ENCODE measurements around the gene GABBR1. TPM values are rescaled to one million over a fixed set of nuclear protein-coding genes. Genes with fewer than 3 reads are reported as not detected.
A peak's percentile ranks its signal among the peaks of the same experiment; 100 is the strongest.

The GABBR1 gene
- total RNA-seq, 3 donors from 2014 or later = 26.1 to 49.2 (median 48.4) TPM

- no peaks in the 10 kb centered on the region for H3K4me1 ChIP-seq
- no peaks in the 10 kb centered on the region for H3K9me3 ChIP-seq
- intact Hi-C loops (cut with DNase I; ENCODE audit: low total_unique reads) = no loop called here
- H3K4me3 ChIP-seq = no peak overlapping the region
- no peak overlapping the region for H3K27ac ChIP-seq
- peak in 1 of 2 donors; percentile 4 for DNase-seq (ENCODE audit: low spot score in 2 of 2)
- TF ChIP-seq POLR2AphosphoS5 (IDR thresholded peaks at IDR 0.05) (no peak), POLR2A (IDR thresholded peaks at IDR 0.05) (no peak)
- H3K27me3 ChIP-seq = no peaks in the 10 kb centered on the region
- no peaks in the 10 kb centered on the region for H3K36me3 ChIP-seq
Observed at GRCh38 chr6:29637247-29637646, 4.3 kb upstream of the GABBR1 start.

- Histone ChIP-seq H3K27me3 (no peaks in the 10 kb centered on the region), H3K9me3 (no peaks in the 10 kb centered on the region), H3K27ac (peak overlapping the region; percentile 85 to 94), H3K36me3 (no peaks in the 10 kb centered on the region), H3K4me3 (peak overlapping the region; percentile 65 to 94 (median 86)), H3K4me1 (peaks cover 6 to 11% of the 10 kb centered on the region in 2 donors)
- intact Hi-C loops (cut with DNase I; ENCODE audit: low total_unique reads) = no loop called here
- no peak for DNase-seq (ENCODE audit: low spot score in 2 of 2)
- TF ChIP-seq CTCF (IDR thresholded peaks at IDR 0.05) (no peak), POLR2AphosphoS5 (IDR thresholded peaks at IDR 0.05) (no peak), POLR2A (IDR thresholded peaks at IDR 0.05) (no peak)
Observed at GRCh38 chr6:29633534-29633905, 537 bp upstream of the GABBR1 start.

- Histone ChIP-seq H3K36me3 (no peaks in the 10 kb centered on the region), H3K27me3 (no peaks in the 10 kb centered on the region), H3K4me3 (peak overlapping the region; percentile 65 to 94 (median 86)), H3K9me3 (no peaks in the 10 kb centered on the region), H3K4me1 (peaks cover 6 to 11% of the 10 kb centered on the region in 2 donors), H3K27ac (peak overlapping the region; percentile 85 to 94)
- intact Hi-C loops (cut with DNase I; ENCODE audit: low total_unique reads) = no loop called here
- DNase-seq (ENCODE audit: low spot score in 2 of 2) = peak in 1 of 2 donors; percentile 54
- TF ChIP-seq CTCF (IDR thresholded peaks at IDR 0.05) (no peak), POLR2AphosphoS5 (IDR thresholded peaks at IDR 0.05) (no peak), POLR2A (IDR thresholded peaks at IDR 0.05) (no peak)
Observed at GRCh38 chr6:29631860-29632731, 887 bp downstream of the GABBR1 start.

- TF ChIP-seq POLR2AphosphoS5 (IDR thresholded peaks at IDR 0.05) (no peak), POLR2A (IDR thresholded peaks at IDR 0.05) (no peak), CTCF (IDR thresholded peaks at IDR 0.05) (no peak)
- peak overlapping the region in 2 of 3 donors; percentile 86 to 94 for H3K4me3 ChIP-seq
- no peaks in the 10 kb centered on the region for H3K36me3 ChIP-seq
- no peaks in the 10 kb centered on the region for H3K9me3 ChIP-seq
- H3K27ac ChIP-seq = peak overlapping the region in 1 of 2 donors; percentile 25
- DNase-seq (ENCODE audit: low spot score in 2 of 2) = peak in 1 of 2 donors; percentile 18
- intact Hi-C loops (cut with DNase I; ENCODE audit: low total_unique reads) = no loop called here
- H3K27me3 ChIP-seq = no peaks in the 10 kb centered on the region
- peaks cover 6 to 11% of the 10 kb centered on the region in 2 donors for H3K4me1 ChIP-seq
Observed at GRCh38 chr6:29631209-29631810, 1.7 kb downstream of the GABBR1 start.

GRCh38 chr6:29630315-29630714 is 2.7 kb downstream of the GABBR1 start:
- Histone ChIP-seq H3K4me3 (no peak overlapping the region), H3K27me3 (no peaks in the 10 kb centered on the region), H3K4me1 (peaks cover 6 to 11% of the 10 kb centered on the region in 2 donors), H3K36me3 (no peaks in the 10 kb centered on the region), H3K9me3 (no peaks in the 10 kb centered on the region), H3K27ac (no peak overlapping the region)
- DNase-seq (ENCODE audit: low spot score in 2 of 2) = peak in 1 of 2 donors; percentile 16
- no peak for TF ChIP-seq POLR2AphosphoS5 (IDR thresholded peaks at IDR 0.05)
- TF ChIP-seq CTCF (IDR thresholded peaks at IDR 0.05) = no peak
- TF ChIP-seq POLR2A (IDR thresholded peaks at IDR 0.05) = no peak
- intact Hi-C loops (cut with DNase I; ENCODE audit: low total_unique reads) = no loop called here

All from breast epithelium (tissue), 4 donors.